HG03457 (cell line): Measurements from ENCODE around the gene RAB8B.

Source experiments
- ATAC-seq: cut with Tn5 transposase; IDR thresholded peaks from one replicate; pipeline ENCODE4 v1.9.1; 2021; ENCODE audit warnings: moderate number of reproducible peaks; ENCODE audit not compliant: unreplicated experiment

Gene RAB8B

GRCh38 chr15:63188926-63189871 is at the start of gene RAB8B:
Gene RAB8B (plus strand): TSS chr15:63189606. CDS start chr15:63189625, 19 bp downstream.
- peak; percentile 69 for ATAC-seq

- no peak for ATAC-seq
These were observed 48.5 kb upstream of the RAB8B start for GRCh38 chr15:63140936-63141335.

GRCh38 chr15:63145426-63145825 is 44.0 kb upstream of the RAB8B start:
- no peak for ATAC-seq

- no peak for ATAC-seq
These were observed 42.7 kb upstream of the RAB8B start for GRCh38 chr15:63146684-63147083.

GRCh38 chr15:63151665-63152064 is 37.7 kb upstream of the RAB8B start:
- no peak for ATAC-seq

- ATAC-seq = no peak
These were observed 33.9 kb upstream of the RAB8B start for GRCh38 chr15:63155486-63155885.

GRCh38 chr15:63156086-63156710 is 33.2 kb upstream of the RAB8B start:
- no peak for ATAC-seq

- peak; percentile 11 for ATAC-seq
These were observed 32.7 kb upstream of the RAB8B start for GRCh38 chr15:63156755-63157117.

- peak; percentile 71 for ATAC-seq
These were observed 32.1 kb upstream of the RAB8B start, which contains the start of gene RPS27L for GRCh38 chr15:63157118-63157843. Gene RPS27L (minus strand): TSS chr15:63157477. CDS start chr15:63157405, 72 bp downstream.

GRCh38 chr15:63157891-63158431 is 31.4 kb upstream of the RAB8B start:
- ATAC-seq = peak; percentile 35

GRCh38 chr15:63160638-63161037 is 28.8 kb upstream of the RAB8B start:
- no peak for ATAC-seq

- no peak for ATAC-seq
These were observed 26.2 kb upstream of the RAB8B start for GRCh38 chr15:63163217-63163616.

- ATAC-seq = no peak
These were observed 24.1 kb upstream of the RAB8B start for GRCh38 chr15:63165166-63165859.

GRCh38 chr15:63166219-63166618 is 23.2 kb upstream of the RAB8B start:
- no peak for ATAC-seq

GRCh38 chr15:63169788-63170187 is 19.6 kb upstream of the RAB8B start:
- no peak for ATAC-seq

GRCh38 chr15:63172376-63172775 is 17.0 kb upstream of the RAB8B start:
- no peak for ATAC-seq

- no peak for ATAC-seq
These were observed 16.5 kb upstream of the RAB8B start for GRCh38 chr15:63172851-63173451.

- no peak for ATAC-seq
These were observed 13.1 kb upstream of the RAB8B start for GRCh38 chr15:63176302-63176701.

GRCh38 chr15:63178034-63178433 is 11.4 kb upstream of the RAB8B start:
- ATAC-seq = no peak

- ATAC-seq = no peak
These were observed 8.7 kb upstream of the RAB8B start for GRCh38 chr15:63180746-63181145.
